OCI-LY3 (cell line): Measurements from ENCODE around the gene SLCO2A1.

ENCODE experiments used
- CTCF ChIP-seq: fragments of 200-600, 300-600 bp; sonication (generic); IDR thresholded peaks from 2 replicates; pipeline ENCODE4 v1.5.1; 2014; ENCODE audit warnings: antibody characterized with exemption, low read length, low read depth
- EZH2phosphoT487 ChIP-seq: fragments of 200-600 bp; shearing (Covaris generic); IDR thresholded peaks from 2 replicates; pipeline ENCODE4 v1.6.1; 2018; ENCODE audit warnings: antibody characterized with exemption, mixed run types, low read depth

- TF ChIP-seq CTCF (no peak), EZH2phosphoT487 (no peak)
Observed at GRCh38 chr3:134060561-134061385, 31.0 kb upstream of the SLCO2A1 start.
